Left forelimb (tissue), 1 donor: Measurements from ENCODE around the gene CUL2.
"Not testable (repeated sequence)": the region's sequence is repeated elsewhere in the genome, so short reads cannot be mapped to it uniquely, and the experiment has no call there.

Experiments used
- DNase-seq: peaks from one replicate; pipeline ENCODE4 v3.0.0-alpha.2; 2018; ENCODE audit warnings: low spot score

CUL2 gene

GRCh38 chr10:35019041-35020024, 70.8 kb downstream of the CUL2 start:
- no peak for DNase-seq

DNA sequence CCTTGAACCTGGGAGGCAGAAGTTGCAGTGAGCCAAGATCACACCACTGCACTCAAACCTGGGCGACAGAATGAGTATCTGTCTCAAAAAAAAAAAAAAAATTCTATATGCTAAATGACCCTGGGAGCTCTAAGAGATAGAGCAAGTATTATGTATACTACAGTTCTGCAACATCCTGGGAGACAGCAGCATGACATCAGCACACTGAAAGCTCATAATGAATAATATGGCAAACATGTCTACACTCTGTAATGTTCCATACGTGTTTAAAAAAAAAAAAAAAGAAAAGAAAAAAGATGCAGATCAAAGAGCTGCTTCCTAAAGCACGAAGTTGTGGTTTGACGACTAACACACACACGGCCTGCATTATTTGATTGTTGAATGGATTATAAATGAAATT, 72.5 kb downstream of the CUL2 start:
- DNase-seq = no peak

DNA sequence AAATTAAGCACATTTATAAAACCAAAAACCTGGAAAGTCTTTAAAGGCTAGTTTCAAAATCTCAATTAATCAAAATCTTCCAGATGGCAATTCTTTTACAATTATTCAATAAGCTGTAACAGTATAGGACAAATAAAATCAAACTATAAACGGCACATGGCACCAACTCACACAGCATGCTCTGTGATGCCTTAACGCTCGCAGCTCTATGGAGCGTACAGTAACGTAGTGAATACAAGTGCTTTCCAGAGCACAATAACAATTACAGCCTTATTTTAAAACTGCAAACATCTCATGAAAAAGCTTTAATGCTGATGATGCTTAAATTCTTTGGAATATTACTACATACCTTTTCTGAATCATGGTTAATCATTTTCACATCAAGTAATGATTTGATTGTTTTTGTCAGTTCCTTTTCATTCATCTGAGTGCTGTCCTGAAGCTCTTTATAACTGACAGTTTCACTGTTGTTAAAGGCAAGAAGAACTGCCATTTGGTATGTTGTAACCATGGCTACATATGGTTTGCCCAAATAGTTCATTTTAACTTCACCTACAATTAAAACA, 74.2 kb downstream of the CUL2 start:
- DNase-seq = no peak

DNA sequence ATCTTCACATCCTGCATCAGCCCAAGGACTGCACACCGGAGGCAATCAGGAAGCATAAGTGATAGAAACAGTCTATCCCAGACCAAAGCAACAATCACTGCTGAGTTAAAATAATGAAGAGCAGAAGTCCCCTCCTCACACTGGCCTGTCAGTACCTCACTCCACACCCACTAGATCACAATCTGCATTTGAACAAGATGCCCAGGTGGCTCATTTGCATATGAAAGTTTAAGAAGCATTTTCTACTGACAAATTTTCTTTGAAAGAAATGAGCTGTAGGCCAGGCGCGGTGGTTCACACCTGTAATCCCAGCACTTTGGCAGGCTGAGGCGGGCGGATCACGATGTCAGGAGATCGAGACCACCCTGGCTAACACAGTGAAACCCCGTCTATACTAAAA, 77.4 kb downstream of the CUL2 start:
- DNase-seq = no peak

GRCh38 chr10:35011771-35012191, 78.4 kb downstream of the CUL2 start:
- no peak for DNase-seq

- DNase-seq = no peak
Measured at GRCh38 chr10:35007858-35008301, 82.3 kb downstream of the CUL2 start.

- DNase-seq = no peak
Measured at GRCh38 chr10:35006836-35007235, 83.3 kb downstream of the CUL2 start.

DNA sequence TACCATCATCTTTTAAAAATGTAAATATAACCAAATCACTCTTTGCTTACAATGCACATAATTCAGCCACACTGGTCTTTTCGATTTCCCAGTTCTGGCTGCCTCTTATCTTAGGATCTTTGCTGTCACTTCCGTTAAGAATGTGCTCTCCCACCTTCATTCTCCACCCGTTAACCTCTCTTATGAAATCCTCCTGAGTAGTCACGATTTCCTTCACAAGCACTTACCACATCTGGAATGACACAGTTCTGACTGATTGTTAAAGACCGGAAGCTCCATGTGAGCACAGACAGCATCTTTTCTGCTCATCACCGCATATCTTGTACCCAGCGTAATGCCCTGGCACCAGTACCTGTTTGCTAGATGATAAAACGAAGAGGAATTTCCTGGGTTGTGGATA, 84.3 kb downstream of the CUL2 start:
- no peak for DNase-seq

- no peak for DNase-seq
Measured at GRCh38 chr10:35004651-35005050, 85.5 kb downstream of the CUL2 start.

DNA sequence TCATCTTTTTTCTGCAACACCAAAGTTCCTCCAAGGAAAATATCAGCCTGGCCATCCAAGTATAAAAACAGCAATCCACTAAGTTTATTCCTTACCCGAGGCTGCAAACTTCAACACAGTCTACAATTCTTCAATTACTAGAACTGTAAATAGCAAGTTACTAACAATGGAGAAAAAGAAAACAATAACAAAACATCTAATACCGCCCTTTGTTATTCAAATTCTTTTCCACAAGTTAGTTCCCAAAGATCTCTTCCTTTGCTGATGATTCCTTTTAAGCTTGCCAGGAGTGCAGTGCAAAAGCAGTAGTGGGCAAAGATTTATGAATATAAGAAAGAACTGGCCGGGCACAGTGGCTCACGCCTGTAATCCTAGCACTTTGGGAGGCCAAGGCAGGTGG, 86.2 kb downstream of the CUL2 start:
- no peak for DNase-seq

DNA sequence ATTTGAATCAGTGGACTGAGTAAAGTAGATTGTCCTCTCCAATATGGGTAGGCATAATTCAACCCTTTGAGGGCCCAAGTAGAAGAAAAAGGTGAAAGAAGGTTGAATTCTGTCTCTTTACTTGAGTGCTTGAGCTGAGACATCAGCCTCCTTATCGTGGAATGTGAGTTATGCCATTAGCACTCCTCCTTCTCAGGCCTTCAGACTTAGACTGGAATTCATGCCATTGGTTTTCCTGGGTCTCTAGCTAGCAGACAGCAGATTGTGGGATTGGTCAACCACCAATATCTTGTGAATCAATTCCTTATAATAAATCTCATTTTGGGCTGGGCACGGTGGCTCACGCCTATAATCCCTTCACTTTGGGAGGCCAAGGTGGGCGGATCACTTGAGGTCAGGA, 89.2 kb downstream of the CUL2 start:
- no peak for DNase-seq

- no peak for DNase-seq
Measured at GRCh38 chr10:34999532-34999931, 90.6 kb downstream of the CUL2 start.

DNA sequence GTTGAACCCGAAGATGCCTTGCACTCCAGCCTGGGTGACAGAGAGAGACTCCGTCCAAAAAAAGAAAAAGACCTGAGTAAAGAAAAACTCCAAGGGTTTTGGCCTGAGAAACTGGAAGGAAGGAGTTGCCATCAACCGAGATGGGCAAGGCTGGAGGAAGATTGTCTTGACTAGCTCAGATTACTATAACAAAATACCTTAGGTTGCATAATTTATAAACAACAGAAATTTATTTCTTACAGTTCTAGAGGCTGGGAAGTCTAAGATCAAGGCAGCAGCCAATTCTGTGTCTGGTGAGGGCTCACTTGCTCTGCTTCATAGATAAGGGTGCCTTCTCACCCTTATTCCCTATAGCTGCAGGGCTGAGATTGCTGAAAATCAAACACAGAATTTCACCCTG, 91.2 kb downstream of the CUL2 start:
- no peak for DNase-seq

- DNase-seq = no peak
Measured at GRCh38 chr10:34996843-34997242, 93.3 kb downstream of the CUL2 start.

DNA sequence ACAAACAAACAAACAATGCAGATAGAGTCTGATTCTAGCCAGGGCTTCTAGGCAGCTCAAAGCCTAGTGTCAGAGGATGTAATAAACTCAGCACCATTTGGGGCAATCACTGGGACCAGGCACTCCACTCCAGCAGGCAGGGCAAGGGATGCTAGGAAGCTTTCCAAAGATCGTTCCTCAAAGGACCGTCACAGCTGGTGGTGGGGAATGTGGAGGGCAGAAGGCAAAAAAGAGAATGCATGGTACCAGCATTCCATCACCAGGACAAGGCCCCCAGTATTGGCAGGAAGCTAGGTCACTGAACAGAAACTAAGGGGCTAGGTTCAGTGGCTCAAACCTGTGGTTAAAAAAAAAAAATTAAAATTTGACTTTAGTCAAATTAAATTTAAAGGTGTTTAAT, 94.2 kb downstream of the CUL2 start:
- DNase-seq = no peak

DNA sequence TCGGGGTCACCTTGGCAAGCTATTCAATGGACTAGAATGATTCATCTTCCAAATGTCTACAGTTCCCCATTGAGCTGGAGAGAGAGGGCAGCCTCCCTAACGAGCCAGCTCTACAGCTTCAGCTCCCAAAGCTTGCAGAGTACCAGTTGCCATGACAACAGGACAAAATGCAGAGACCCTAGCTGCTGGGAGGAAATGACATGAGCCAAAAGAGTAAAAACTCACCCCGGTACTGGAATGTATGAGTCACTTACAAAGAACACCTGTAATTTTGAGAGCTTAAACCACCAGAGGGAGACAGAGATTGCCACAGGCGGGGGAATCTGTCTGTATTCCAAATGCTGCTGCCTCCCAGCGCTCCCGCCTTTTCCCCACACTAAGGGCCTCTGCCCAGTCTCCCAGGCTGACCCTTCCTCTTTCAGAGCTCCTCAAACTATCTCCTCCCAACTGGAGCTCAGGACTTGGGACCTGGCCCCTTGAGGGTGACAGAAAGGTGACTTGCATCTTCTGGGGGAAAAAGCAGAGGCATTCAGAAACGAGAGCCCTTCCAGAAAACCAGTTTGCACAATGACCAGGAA, 95.5 kb downstream of the CUL2 start:
- no peak for DNase-seq

DNA sequence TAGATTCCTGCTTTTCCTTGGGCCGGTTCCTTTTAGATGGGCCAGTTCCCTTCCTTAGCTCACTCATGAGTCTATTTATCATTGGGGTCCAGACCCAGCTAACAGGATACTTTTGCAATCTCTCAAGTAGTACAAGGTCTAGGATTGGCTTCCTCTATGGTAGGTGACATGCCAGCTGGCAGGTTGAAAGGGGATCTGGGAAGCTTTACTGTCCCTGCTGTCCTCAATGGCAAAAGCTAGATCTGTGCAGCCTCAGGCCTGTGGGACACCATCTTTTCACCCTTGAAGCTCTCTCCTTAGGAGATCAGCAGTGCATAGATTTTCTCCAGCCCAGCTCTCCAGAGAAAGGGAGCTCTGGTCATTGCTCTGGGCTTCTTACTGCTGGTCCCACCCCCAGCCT, 96.4 kb downstream of the CUL2 start:
- no peak for DNase-seq

GRCh38 chr10:34991117-34991516, 99.0 kb downstream of the CUL2 start:
- DNase-seq = not testable (repeated sequence)

GRCh38 chr10:34988397-34989067, 101.6 kb downstream of the CUL2 start:
- no peak for DNase-seq

DNA sequence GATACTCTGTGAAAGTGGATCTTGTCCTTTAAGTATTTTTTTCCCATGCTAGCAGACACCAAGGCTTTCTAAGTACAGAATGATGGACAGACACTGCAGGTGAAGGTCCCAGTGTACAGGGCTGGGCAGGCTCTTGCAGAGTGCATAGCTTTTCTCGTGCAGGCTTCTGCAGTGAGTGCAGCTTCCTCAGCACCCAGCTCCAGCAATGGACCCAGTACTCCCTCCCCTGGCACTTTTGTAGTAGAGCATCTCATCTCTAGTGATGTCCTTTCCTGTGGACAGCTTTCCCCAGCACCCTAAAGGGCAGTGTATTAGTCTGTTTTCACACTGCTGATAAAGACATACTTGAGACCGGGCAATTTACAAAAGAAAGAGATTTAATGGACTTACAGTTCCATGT, 104.3 kb downstream of the CUL2 start:
- DNase-seq = no peak

GRCh38 chr10:34985146-34985545, 105.0 kb downstream of the CUL2 start:
- DNase-seq = no peak

DNA sequence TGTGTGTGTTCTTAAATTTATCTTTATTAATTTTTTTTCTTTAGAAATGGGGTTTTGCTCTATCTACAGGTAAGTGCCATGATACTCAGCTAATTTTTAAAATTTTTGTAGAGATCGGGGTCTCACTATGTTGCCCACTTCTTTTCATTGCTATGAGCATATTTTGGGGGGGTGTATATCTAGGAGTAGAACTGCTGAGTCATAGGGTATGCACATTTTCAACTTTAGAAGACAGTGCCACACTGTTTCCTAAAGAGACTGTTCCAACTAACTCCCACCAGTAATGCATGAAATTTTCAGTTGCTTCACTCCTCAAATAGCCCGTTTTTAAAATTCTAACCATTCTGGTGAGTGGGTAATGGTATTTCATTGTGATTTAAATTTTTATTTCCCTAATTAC, 108.3 kb downstream of the CUL2 start:
- DNase-seq = no peak

DNA sequence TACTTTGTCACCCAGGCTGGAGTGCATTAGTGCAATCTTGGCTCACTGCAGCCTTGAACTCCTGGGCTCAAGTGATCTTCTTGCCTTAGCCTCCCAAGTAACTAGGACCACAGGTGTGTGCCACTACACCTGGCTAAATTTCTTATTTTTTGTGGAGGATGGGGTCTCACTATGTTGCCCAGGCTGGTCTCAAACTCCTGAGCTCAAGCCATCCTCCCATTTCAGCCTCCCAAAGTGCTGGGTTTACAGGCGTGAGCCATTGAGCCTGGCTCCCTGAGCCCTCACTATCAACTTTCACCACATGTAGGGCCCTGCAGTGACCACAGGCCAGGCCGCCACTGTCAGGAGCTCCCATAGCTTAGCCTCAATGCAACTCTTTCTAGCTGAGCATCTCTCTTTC, 110.2 kb downstream of the CUL2 start:
- no peak for DNase-seq
